GM21576 (cell line): ENCODE data around the gene COTL1.
A peak's percentile ranks its signal among the peaks of the same experiment; 100 is the strongest.

ENCODE experiments used
- ATAC-seq: cut with Tn5 transposase; IDR thresholded peaks from one replicate; pipeline ENCODE4 v1.9.1; 2021; ENCODE audit warnings: mild to moderate bottlenecking, moderate library complexity; ENCODE audit not compliant: unreplicated experiment

The COTL1 gene

GRCh38 chr16:84597931-84598351 is 19.9 kb downstream of the COTL1 start:
- ATAC-seq: no peak

DNA sequence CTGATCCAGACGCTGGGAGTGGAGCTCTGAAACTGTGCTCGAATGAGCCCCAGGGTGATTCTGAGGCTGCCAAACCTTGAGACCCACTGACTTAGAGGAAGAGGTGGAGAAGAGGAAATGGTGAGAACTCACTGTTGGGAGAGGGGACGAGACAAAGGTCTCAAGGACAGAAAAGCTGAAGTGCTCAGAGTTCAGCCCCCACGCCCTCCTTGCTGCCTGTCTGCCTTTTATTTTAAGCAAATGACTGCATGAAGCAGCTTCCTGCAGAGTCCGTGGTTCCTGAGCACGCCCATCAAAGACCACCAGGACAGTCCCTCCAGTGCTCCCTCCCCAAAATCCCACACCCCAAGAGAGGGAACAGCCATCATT is 20.4 kb downstream of the COTL1 start:
- no peak for ATAC-seq

- no peak for ATAC-seq
Measured at GRCh38 chr16:84596801-84597527, 20.9 kb downstream of the COTL1 start.

DNA sequence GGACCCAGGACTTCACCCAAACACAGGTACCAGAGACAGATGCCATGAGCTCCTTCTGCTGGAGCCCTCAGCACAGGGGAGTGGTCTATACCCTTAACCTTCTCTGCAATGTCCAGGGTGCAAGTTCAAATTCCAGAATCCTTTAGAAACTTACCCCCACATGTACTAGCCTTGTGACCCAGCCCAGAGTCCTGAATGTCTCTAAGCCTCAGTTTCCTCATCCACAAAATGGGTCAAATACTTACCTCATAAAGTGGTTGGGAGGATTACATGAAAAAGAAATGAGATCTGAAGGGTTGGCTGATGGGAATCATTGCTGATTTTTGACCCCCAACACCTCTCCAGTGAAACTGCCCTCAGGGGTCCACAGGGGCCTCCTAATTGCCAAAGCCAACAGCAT is 21.7 kb downstream of the COTL1 start:
- no peak for ATAC-seq

GRCh38 chr16:84595052-84595481 is 22.8 kb downstream of the COTL1 start:
- no peak for ATAC-seq

- no peak for ATAC-seq
Measured at GRCh38 chr16:84594725-84595038, 23.2 kb downstream of the COTL1 start.

DNA sequence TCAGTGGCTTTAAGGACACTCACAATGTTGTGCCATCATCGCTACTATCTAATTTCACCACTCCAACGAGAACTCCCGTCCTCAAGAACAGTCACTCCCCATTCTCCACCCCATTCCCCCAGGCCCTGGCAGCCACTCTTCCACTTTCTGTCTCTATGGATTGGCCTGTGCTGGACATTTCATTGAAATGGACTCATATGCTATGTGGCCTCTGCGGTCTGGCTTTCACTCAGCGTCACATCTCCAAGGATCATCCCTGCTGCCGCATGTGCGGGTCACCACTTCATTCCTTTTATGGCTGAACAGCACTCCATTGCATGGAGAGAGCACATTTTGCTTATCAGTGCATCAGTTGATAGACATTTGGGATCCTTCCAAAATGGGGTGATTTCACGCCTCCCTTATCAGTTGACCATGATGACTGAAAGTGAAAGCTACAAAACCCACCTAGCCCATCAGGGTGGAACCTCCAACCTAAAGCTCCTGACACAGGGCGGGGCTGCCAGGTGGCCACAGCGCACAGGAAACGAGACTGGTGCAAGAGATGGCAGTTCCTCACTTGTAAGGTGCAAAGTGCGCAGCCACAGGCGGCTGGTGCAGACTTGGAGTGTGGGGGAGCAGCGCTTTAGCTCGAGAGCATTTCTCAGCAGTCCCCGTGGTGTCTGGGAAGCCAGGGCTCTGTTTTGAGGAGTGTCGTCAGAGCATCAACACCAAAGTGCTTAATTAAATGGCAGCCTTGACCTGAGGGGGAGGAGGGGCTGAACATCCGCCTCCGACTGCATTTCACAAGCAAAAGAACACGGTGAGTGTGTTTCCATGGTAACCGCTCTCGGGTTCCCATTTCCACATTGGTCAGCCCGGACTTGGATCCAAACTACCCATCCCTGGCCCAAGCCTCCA is 23.8 kb downstream of the COTL1 start:
- peak; percentile 85 for ATAC-seq

DNA sequence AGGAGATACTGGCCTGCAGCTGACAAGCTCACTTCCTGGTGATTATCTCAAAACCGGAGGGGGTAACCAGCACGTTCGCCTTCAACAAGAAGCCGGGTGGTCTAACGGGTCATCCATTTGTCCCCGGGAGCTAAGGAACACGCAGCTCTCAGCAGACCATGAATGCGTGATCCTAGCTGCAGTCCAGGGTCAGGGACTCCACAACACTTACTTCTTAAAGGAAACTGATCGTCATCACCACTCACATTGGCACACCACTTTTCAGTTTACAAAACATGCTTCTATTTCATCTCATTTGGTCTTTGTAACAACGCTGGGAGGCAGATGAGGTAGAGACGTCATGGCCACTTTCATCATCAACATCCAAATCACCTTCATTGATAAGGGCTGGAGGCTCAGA is 25.2 kb downstream of the COTL1 start:
- no peak for ATAC-seq

DNA sequence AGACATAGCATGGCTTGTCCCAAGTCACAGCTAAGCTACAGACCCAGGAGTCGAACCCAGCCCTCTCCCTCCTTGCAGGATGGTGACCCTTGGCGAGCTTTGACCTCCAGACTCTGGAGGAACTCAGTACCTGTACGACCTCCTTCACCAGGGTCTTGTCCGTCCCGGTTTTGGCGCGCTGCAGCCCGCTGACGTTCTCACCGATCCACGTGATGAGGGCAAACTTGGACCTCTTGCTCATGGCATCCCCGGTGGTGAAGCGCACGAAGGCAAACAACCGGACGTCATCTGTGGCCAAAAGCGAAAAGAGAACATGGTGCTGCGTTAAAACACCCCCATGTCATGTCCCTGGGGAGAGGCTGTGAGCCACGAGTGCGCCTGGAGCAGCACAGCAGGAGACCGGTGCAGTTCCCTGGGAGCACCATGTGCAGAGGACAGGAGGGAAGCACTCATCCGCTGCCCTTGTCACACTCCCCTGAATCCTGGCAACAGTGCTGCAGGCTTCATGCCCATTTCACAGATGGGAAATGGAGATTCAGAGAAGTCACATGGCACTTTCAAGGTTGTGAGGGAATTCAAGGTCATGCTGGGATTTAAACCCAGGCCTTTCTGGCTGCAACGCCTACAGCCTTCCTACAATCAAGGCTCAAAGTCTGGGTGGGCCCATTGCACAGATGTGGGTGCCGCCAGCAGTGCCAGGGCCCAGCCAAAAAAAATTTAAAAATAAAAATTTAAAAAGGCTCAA is 27.7 kb downstream of the COTL1 start:
- no peak for ATAC-seq

DNA sequence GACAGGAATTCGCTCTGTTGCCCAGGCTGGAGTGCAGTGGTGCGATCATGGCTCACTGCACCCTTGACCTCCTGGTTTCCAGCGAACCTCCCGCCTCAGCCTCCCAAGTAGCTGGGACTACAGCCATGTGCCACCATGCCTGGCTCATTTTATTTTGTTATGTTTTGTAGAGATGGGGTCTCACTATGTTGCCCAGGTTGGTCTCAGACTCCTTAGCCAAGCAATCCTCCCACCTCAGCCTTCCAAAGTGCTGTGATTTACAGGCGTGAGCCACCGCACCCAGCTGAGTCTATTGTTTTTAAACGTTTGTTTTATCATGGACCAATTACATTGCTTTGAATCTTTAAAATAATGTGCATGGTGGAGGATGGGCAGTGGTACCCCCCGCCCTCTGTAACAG is 28.9 kb downstream of the COTL1 start:
- no peak for ATAC-seq

GRCh38 chr16:84585886-84586285 is 32.0 kb downstream of the COTL1 start:
- ATAC-seq: peak; percentile 69

- ATAC-seq: no peak
Measured at GRCh38 chr16:84585467-84585866, 32.4 kb downstream of the COTL1 start.

- ATAC-seq: no peak
Measured at GRCh38 chr16:84584678-84585077, 33.2 kb downstream of the COTL1 start.

DNA sequence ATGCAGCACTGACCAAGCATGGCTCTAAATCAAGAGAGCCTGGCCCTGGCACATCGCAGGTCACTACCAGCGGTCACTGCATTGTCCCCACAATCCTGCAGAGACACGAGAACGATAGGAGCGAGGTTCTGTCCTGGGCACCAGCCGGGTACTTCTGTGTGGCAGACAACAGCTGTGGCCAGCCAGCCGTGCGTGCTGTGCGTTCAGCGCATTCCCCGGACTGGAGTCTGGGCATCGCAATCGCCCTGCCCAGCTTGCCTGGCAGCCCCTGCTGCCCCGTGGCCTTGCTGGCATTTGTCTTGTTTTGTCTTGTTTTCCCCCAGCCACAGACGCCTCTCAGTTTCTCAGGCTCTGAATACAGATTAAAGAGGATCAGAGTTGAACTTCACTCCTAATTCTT is 33.9 kb downstream of the COTL1 start:
- ATAC-seq: no peak

DNA sequence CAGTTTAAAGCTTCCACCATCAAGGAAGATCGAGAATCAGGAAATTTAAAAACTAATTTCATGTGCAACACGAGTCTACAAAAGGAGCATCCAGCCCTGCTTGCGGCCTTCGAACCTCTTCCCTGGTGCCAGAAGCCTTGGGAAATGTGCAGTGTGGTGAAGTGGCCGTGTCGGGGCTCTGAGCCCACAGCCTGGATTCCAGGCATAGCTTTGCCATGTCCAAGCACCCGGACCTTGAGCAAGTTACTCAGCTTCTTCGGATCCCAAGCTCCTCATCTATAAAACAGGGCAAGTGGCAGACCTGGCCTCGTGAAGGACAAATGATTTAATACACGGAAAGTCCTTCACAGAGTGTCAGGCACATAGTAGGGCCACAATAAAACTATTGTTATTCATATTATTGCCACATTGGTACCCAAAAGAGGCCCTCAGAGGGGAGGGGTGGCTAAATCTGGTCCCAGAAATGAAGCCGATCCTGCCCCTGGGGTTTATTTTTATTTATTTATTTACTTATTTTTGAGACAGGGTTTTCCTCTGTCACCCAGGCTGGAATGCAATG is 34.8 kb downstream of the COTL1 start:
- no peak for ATAC-seq

- ATAC-seq: no peak
Measured at GRCh38 chr16:84581158-84581557, 36.7 kb downstream of the COTL1 start.

GRCh38 chr16:84579936-84580335 is 37.9 kb downstream of the COTL1 start:
- no peak for ATAC-seq

- no peak for ATAC-seq
Measured at GRCh38 chr16:84578538-84579126, 39.2 kb downstream of the COTL1 start.

- ATAC-seq: no peak
Measured at GRCh38 chr16:84577034-84577803, 40.7 kb downstream of the COTL1 start.

- ATAC-seq: no peak
Measured at GRCh38 chr16:84575914-84576313, 42.0 kb downstream of the COTL1 start.
